Raji (cell line): ENCODE data around the gene GLRA1.

ENCODE experiments used
- POLR2A ChIP-seq: IDR thresholded peaks from 2 replicates; pipeline ENCODE4 v1.6.1; 2011; ENCODE audit warnings: low read depth, low read length, control low read depth; ENCODE audit not compliant: insufficient read depth

Gene GLRA1

GRCh38 chr5:151935135-151935695 lies 10.6 kb upstream of the GLRA1 start:
- no peak for TF ChIP-seq POLR2A

- no peak for TF ChIP-seq POLR2A
Measured at GRCh38 chr5:151931260-151931659, 6.6 kb upstream of the GLRA1 start.

- no peak for TF ChIP-seq POLR2A
Measured at GRCh38 chr5:151926188-151926587, 1.5 kb upstream of the GLRA1 start.

DNA sequence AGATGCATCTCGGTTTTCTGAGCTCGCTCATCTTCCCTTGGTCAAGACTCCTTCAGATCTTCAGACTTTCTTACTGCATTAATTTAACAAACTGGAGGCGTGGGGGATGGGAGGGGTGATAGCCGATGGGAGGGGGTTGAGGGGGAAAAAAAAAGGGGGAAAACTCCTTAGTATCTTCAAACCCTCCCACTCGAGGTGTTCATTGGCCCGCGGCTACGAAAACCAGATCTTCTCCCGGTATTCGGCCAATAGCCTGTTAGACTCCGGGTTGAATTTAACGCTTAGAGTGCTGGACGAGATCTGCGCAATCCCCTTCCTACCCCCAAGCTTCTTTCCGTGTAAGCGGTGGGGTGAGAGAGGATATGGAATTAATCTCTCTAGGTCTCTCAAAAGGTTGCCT lies 689 bp upstream of the GLRA1 start:
- no peak for TF ChIP-seq POLR2A

DNA sequence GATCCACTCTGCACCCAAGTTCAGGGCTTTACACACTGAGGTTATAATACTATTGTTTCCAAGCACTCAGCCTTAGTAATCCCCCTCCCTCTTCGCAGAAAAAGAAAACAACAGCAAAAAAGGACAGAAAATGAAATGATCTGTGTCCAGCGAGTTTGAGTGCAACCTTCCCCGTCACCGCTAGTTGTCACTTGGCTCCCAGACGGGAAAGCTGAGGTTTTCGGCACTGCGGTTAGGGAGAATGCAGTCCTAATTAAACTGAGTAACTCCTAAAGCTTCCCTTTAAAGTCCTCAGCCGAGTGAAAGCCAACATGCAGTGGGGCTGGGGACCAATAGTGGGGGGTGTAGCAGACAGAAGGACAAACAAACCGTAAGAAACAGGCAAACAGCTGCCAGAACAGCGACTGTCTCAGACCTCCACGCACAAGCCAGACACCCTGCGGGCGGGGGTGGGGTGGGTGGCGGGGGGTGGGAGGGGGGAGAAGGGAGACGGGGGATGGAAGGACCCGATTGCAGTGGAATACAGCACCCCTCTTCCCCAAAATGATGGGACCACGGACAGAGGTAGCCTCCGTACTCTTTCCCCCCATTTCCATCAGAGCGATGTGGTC lies 680 bp downstream of the GLRA1 start:
- TF ChIP-seq POLR2A = no peak

DNA sequence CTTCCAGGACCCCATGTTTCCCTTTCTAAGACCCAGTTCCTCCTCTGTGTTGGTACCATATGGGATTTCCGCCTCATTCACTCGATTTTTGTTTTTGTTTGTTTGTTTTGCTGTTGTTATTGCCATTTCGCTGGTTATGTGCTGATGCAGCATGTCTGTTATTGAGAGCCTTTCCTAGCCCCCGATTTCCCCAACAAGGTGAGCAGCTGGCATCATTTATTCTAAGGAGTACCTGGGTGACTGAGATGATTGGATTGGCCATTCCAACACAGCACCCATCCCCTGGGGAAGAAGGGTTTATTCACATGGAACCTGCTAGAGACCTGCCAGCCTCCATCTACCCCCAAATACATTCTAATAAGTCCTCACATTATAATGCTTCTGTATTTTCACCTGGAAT lies 2.7 kb downstream of the GLRA1 start:
- TF ChIP-seq POLR2A = no peak

DNA sequence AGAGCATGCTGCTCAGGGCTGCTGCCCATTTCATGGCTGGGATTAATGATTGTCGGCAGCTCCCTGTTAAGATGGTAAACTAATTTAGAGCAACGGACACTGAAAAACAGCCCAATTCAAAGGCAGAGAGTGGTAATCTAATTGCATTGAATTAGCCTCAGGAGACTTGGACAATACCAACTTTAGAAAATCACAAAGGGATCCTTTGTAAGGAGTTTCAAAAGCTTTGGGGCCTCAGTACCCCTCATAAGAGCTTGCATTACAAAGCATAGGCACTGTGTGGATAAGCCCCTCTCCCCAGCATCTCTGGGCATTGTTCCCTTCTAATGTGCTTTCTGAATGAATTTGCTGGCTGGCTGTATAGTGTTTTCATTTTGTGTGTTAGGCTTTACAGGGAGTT lies 6.7 kb downstream of the GLRA1 start:
- no peak for TF ChIP-seq POLR2A

GRCh38 chr5:151913425-151913824 lies 11.2 kb downstream of the GLRA1 start:
- TF ChIP-seq POLR2A = no peak

DNA sequence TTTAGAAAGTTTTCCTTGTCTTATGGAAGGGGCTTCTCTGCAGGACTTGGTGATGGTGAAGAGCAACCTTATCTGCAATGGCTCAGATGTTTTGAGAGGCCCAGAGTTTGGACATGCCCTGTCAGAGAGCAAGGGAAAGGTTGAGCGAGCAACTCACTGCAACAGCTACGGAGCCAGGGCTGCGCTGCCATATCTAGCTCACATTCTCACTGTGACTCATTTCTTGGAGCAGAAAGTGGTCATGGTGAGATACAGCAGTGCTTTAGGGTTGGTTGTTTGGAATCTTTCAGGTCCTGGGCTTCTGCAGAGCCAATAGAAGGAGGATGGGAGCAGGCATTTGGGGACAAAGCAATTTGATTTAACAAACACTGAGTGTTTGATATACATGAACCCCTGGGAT lies 12.3 kb downstream of the GLRA1 start:
- no peak for TF ChIP-seq POLR2A

- TF ChIP-seq POLR2A = no peak
Measured at GRCh38 chr5:151911011-151911410, 13.6 kb downstream of the GLRA1 start.

- no peak for TF ChIP-seq POLR2A
Measured at GRCh38 chr5:151909628-151910027, 15.0 kb downstream of the GLRA1 start.

GRCh38 chr5:151906246-151906645 lies 18.4 kb downstream of the GLRA1 start:
- TF ChIP-seq POLR2A = no peak

DNA sequence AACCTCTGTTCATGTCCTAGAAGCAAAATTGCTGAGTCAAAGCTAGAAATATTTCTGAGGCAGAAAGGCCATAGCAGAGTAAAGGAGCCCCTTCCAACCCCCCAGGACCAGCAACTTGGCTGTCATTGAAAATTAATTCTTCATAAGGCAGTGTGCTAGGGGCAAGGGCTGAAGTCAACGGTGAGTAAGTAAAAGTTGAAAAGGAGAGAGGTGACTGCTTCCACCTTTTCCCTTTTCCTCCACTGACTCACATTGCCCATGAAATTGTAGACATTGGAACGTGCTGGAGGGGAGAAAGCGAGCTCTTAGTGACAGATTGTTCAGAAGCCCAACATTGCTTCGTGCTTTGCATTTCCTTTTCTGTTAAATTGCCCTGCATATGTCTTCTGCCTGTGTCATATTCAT lies 19.1 kb downstream of the GLRA1 start:
- TF ChIP-seq POLR2A = no peak

- TF ChIP-seq POLR2A = no peak
Measured at GRCh38 chr5:151904909-151905308, 19.7 kb downstream of the GLRA1 start.

GRCh38 chr5:151904127-151904526 lies 20.5 kb downstream of the GLRA1 start:
- no peak for TF ChIP-seq POLR2A

DNA sequence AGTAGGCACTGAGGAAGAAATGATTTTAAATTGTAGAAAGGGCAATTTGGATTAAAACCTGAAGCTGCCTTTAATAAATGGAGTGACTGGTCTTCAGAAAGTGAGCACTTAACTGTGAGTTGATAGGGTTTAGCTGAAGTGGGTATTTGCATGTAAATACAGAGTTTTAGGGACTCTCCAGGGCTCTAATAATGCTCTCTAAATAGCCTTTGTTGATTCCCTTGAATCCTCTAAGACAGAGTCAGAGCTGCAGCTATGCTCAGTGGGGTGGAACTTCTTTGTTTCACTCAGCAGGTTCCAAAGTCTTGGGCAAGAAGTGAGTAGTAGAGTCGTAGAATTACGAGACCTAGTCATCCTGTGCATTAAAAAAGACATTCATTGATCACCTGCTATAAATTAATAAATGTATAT lies 21.4 kb downstream of the GLRA1 start:
- no peak for TF ChIP-seq POLR2A

GRCh38 chr5:151902215-151902614 lies 22.4 kb downstream of the GLRA1 start:
- no peak for TF ChIP-seq POLR2A
